Measurements from ENCODE around the gene GRIP1.

The GRIP1 gene

DNA sequence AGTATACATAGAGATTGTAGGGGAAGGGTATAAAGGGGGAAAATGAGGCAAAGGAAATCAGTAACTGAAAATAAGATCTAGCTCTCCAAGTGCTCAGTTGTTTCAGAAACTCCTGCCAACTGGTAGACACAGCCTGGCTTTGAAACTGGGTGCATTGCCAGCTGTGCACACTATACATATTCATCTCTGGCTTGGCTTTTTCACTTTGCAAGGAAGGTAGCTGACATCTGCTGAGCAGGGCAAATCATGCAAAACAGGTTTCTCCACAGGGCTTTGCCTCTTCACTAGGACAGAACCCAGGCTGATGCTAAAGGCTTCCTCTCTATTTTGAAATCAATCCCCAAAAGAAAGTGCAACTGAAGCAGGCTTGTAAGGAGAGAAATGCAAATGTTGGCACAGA, 275.1 kb downstream of the GRIP1 start:
- no peaks in the 10 kb centered on the region for H3K27me3 ChIP-seq (ENCODE audit: low read depth)
- no peak for DNase-seq (ENCODE audit: low spot score in 2 of 2)
- in situ Hi-C loops (cut with MboI; ENCODE audit: low sequenced_read_pairs): loop anchor here (25.0 kb wide), 1 partner anchor 241 kb away; the partner anchor contains the start of gene TMBIM4
- no peaks in the 10 kb centered on the region for H3K36me3 ChIP-seq (replicated peaks)
- H3K4me1 ChIP-seq: no peaks in the 10 kb centered on the region
- no peak overlapping the region for H3K4me3 ChIP-seq
- H3K9me3 ChIP-seq: no peaks in the 10 kb centered on the region

DNA sequence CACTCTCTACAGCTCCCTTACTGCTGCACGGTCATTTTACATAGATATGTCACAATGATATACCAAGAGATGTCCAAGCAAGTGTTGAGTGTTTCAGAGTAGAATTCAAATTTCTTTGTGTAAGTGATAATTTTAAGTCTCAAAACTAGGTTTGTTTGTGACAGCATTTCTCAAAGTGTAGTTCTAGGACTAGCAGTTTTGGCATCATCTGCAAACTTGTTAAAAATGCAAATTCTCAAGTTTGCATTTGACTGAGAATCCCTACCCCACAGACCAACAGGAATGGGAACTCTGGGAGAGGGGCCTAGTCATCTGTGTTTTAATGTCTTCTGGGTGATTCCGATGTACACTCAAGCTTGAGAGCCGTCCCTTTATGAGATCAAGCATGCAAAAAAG, 279.0 kb downstream of the GRIP1 start:
- Histone ChIP-seq H3K9me3 (no peaks in the 10 kb centered on the region), H3K4me3 (no peak overlapping the region), H3K27me3 (ENCODE audit: low read depth) (no peaks in the 10 kb centered on the region), H3K36me3 (replicated peaks) (no peaks in the 10 kb centered on the region), H3K4me1 (no peaks in the 10 kb centered on the region)
- no peak for DNase-seq (ENCODE audit: low spot score in 2 of 2)
- in situ Hi-C loops (cut with MboI; ENCODE audit: low sequenced_read_pairs): loop anchor here (25.0 kb wide), 1 partner anchor 238 kb away; the partner anchor contains the start of gene TMBIM4

DNA sequence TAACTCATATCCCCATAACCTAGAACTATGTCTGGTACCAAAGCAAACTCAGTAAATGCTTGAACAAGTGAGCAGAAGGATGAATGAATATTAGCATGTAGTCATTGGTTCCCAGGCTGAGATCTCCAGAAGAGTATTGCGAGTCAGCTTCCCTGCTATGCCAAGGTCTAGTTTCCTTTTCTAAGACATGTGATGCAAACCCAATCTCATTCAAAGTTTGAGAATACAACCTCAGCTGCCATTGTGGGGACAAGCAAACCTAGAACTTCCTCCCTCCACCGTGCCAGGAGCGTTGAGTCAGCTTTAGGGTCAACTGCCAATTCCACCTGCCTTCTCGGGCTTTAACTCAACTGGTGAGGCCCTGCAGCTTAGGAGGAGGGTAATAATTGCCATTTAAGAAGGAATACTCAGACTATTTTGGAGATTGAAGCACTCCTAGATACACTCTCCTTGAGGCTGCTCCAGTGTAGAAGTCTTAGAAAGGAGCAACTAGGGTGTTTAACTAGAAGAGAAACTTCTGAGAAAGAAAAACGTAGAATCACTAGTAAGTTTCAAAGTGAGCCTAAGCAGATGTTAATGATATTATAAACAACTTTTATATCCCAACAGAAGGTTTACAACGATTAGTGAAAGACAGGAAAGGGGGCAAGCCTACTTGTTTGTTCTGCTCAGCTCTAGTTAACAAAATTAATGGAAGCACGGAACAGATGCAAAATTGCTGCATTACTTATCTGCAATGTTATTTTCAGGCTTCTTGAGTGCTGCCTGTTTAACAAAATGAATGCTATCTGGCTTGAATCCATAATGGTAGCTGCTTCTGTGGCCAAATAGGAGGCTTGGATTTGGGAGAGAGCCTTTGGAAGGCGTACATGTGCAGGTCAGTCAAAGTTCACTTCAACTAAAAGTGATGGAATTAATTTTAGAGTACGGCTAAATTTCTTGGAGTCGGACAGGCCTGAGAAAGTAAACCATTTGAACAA, 279.7 kb downstream of the GRIP1 start:
- in situ Hi-C loops (cut with MboI; ENCODE audit: low sequenced_read_pairs): no loop called here
- H3K36me3 ChIP-seq (replicated peaks): no peaks in the 10 kb centered on the region

DNA sequence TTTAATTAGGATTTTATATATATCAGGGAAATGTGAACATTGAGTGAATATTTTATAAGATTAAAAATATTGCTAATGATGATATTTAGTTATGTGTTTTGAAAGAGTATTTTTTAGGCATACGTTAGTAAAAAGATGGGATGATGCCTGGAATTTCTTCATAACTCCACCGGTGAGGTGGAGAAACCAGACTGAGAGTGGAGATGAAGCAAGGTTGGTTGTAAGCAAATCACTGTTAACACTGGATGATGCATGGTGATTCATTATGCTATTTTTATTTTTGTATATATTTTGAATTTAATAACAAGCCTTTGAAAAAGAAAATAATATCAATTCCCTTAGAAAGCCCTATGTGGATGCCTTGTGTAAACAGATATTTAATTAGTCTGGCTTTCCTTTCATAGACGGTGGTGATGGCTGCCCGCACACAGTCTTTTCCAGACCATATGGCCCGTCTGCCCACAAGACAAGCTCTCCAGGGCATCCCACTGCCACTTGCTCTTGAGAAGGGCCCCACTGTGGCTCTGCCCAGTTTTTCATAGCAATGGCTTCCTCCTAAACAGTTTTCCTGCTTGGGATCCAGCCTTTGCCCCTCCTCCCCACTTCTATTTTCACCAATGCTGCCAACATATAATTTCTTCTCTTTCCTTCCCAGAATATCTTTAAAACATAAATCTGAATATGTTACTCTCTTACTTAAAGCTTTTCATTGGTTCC, 281.1 kb downstream of the GRIP1 start:
- Histone ChIP-seq H3K9me3 (no peaks in the 10 kb centered on the region), H3K27me3 (ENCODE audit: low read depth) (no peaks in the 10 kb centered on the region), H3K4me3 (no peak overlapping the region), H3K36me3 (replicated peaks) (no peaks in the 10 kb centered on the region), H3K4me1 (no peaks in the 10 kb centered on the region)
- no peak for DNase-seq (ENCODE audit: low spot score in 2 of 2)
- in situ Hi-C loops (cut with MboI; ENCODE audit: low sequenced_read_pairs): no loop called here

More for the DNA sequence above, 279.7 kb downstream of the GRIP1 start:
- H3K9me3 ChIP-seq: no peaks in the 10 kb centered on the region
- H3K4me1 ChIP-seq: no peaks in the 10 kb centered on the region
- H3K27me3 ChIP-seq (ENCODE audit: low read depth): no peaks in the 10 kb centered on the region
- DNase-seq (ENCODE audit: low spot score in 2 of 2): no peak
- H3K4me3 ChIP-seq: no peak overlapping the region

DNA sequence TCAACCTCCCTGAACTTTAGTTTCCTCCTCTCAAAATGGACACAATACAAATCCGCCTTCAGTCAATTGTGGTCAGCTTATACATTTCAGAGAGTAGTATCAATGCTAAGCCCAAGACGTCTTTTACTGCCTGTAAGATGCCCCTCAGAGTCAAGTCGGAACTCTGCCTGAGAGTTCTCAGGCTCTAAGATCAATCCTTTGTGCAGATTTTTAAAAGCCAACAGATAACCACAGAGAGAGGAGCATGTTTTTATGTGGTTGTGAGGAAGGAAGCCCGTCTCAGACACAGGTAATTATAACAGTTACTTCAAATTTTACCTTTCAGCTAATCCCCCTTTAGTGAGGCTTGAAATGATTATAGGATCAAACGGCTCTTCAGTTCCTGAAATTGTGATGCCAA, 285.0 kb downstream of the GRIP1 start:
- no peak overlapping the region for H3K4me3 ChIP-seq
- in situ Hi-C loops (cut with MboI; ENCODE audit: low sequenced_read_pairs): no loop called here
- no peak for DNase-seq (ENCODE audit: low spot score in 2 of 2)
- no peaks in the 10 kb centered on the region for H3K9me3 ChIP-seq
- H3K36me3 ChIP-seq (replicated peaks): no peaks in the 10 kb centered on the region
- H3K4me1 ChIP-seq: no peaks in the 10 kb centered on the region
- H3K27me3 ChIP-seq (ENCODE audit: low read depth): no peaks in the 10 kb centered on the region

DNA sequence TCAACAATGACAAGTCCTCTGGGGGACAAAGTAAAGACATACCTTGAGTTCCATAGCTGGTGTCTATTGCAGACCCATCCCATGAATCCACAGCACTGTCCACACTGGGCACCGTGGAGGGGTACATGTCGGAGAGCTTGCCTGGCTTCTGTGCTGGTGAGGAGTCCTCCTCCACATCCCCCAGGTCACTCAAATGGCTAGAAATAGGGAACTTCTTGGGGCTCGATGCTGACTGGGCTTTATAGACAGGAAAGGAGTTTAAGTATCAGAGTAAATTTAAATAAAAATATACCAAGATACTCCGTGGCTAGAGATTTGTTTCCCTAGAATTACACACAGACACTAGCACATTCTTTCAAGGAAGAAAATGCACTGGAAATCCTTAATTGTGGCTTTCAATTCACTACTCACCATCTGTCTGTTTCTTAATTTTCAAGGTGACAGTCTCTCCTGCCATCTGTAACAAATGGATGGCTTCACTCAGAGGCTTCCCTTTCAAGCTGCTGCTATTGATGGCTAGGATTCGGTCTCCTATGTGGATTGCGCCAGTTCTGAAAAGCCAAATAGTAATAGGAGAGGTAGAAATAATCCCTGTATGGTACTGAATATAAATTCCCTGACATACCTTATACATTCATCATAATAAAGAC, 286.5 kb downstream of the GRIP1 start:
- in situ Hi-C loops (cut with MboI; ENCODE audit: low sequenced_read_pairs): no loop called here
- Histone ChIP-seq H3K27me3 (ENCODE audit: low read depth) (no peaks in the 10 kb centered on the region), H3K9me3 (no peaks in the 10 kb centered on the region), H3K4me1 (no peaks in the 10 kb centered on the region), H3K4me3 (no peak overlapping the region), H3K36me3 (replicated peaks) (no peaks in the 10 kb centered on the region)
- DNase-seq (ENCODE audit: low spot score in 2 of 2): no peak

DNA sequence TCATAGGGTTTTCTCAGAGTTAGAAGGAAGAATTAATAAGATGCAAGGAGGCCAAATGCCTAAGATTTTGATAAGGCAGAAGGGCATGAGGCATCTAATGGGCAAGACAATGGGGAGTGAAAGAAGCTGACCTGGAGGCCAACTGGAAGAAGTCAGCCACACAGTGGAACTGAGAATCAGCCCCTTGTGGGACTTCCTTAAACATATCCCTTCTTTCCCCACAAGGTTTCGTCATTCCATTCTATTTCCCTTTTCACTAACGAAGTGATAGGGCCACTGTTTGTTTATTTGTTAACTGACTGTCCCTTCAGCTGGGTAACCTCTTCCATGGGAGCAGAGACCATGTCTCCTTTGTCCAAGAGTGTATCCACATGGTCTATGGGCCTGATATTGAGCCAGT, 290.4 kb downstream of the GRIP1 start:
- Histone ChIP-seq H3K27me3 (ENCODE audit: low read depth) (no peaks in the 10 kb centered on the region), H3K4me3 (no peak overlapping the region), H3K36me3 (replicated peaks) (no peaks in the 10 kb centered on the region), H3K9me3 (no peaks in the 10 kb centered on the region), H3K4me1 (no peaks in the 10 kb centered on the region)
- no peak for DNase-seq (ENCODE audit: low spot score in 2 of 2)
- in situ Hi-C loops (cut with MboI; ENCODE audit: low sequenced_read_pairs): no loop called here

DNA sequence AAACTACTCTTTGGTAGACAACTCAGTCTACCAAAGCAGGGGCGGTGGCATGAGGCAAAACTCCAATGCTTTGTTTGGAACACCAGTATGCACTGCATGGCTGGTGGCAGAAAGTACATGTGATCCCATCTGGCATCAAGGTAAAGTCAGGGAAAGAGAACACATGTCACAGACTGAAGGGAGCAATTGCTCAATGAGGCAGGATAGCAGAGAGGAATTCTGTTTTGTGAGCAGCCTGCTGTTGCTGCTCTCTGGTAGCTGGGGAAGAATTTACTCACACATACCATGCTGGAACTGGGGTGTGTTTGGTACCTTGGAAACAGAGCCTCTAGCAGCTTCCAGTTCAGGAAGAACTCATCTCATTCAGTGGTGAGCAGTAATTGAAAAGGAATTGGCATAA, 291.8 kb downstream of the GRIP1 start:
- no peaks in the 10 kb centered on the region for H3K36me3 ChIP-seq (replicated peaks)
- H3K4me1 ChIP-seq: no peaks in the 10 kb centered on the region
- DNase-seq (ENCODE audit: low spot score in 2 of 2): no peak
- H3K9me3 ChIP-seq: no peaks in the 10 kb centered on the region
- no peaks in the 10 kb centered on the region for H3K27me3 ChIP-seq (ENCODE audit: low read depth)
- in situ Hi-C loops (cut with MboI; ENCODE audit: low sequenced_read_pairs): no loop called here
- H3K4me3 ChIP-seq: no peak overlapping the region

DNA sequence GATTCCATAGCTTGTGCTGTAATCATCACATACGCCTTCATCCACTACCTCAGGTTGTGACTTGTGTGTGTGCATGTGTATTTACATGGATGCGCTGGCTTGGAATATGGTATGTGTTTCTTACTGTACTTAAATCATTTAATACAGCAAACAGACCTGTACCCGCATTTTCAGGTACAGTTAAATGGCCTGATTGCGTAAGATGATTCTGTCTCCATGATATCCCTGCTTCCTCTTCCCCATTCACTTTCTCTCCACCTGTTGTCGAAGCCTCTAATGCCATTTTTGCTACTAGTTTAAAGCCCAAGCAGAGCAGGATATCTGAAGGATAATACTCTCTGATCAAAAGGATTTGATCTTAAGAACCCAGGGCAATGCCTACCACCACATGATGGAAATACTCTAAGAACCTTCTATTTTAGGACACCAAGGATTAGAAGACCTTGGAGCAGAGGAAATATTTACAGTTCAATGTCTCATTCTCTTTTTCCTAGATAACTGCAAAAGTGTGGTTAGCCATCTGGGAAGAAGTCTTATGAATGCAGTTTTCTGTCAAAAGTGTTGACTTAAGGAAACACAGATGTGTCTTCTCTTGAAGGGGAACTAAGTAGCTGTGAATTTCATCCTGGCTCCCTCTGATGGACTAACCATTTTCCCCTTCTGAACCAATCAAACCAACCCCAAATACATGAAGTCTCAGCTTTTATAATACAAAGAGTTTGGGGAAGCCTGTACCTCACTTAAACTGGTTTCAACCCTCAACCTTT, 297.9 kb downstream of the GRIP1 start:
- no peaks in the 10 kb centered on the region for H3K36me3 ChIP-seq (replicated peaks)
- in situ Hi-C loops (cut with MboI; ENCODE audit: low sequenced_read_pairs): no loop called here
- no peaks in the 10 kb centered on the region for H3K27me3 ChIP-seq (ENCODE audit: low read depth)
- no peaks in the 10 kb centered on the region for H3K9me3 ChIP-seq
- DNase-seq (ENCODE audit: low spot score in 2 of 2): no peak
- H3K4me3 ChIP-seq: no peak overlapping the region
- H3K4me1 ChIP-seq: no peaks in the 10 kb centered on the region

DNA sequence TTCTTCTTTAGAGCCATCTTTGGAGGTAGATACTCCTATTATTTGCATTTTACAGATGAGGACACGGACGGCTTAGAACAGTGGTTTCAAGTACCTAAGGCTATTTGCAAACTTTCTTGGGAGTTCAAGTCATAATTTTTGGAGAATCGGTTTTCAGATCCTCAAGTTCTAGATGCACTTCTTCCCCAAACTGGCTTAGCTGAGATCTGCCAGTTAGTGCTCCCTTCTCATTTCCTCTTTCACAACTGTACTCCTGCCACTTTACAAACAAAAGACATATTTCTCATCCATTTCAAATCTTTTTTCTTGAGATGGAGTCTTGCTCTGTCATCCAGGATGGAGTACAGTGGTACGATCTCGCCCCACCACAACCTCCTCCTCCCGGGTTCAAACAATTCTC, 299.3 kb downstream of the GRIP1 start:
- Histone ChIP-seq H3K27me3 (ENCODE audit: low read depth) (no peaks in the 10 kb centered on the region), H3K4me3 (no peak overlapping the region), H3K4me1 (no peaks in the 10 kb centered on the region), H3K9me3 (no peaks in the 10 kb centered on the region), H3K36me3 (replicated peaks) (no peaks in the 10 kb centered on the region)
- in situ Hi-C loops (cut with MboI; ENCODE audit: low sequenced_read_pairs): no loop called here
- DNase-seq (ENCODE audit: low spot score in 2 of 2): no peak

DNA sequence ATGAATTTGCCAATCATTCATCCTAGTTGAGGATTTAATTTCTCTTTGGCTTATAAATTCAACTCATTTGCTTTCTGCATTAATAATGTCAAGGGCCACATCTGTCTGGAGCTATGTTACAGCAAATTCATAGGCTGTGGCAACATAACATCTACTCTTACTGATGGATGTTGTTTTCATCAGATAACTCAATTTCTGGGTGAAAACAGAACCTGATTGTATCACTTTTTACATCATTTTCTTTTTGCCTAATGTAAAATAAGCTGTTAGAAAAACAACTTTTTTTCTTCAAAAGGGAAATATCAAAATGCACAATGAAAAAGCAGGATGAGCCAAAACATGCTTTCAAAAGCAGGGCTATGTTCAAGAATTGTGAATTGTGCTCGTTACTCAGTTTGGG, 303.3 kb downstream of the GRIP1 start:
- no peak for DNase-seq (ENCODE audit: low spot score in 2 of 2)
- H3K36me3 ChIP-seq (replicated peaks): no peaks in the 10 kb centered on the region
- no peak overlapping the region for H3K4me3 ChIP-seq
- H3K27me3 ChIP-seq (ENCODE audit: low read depth): no peaks in the 10 kb centered on the region
- no peaks in the 10 kb centered on the region for H3K4me1 ChIP-seq
- in situ Hi-C loops (cut with MboI; ENCODE audit: low sequenced_read_pairs): no loop called here
- H3K9me3 ChIP-seq: no peaks in the 10 kb centered on the region

DNA sequence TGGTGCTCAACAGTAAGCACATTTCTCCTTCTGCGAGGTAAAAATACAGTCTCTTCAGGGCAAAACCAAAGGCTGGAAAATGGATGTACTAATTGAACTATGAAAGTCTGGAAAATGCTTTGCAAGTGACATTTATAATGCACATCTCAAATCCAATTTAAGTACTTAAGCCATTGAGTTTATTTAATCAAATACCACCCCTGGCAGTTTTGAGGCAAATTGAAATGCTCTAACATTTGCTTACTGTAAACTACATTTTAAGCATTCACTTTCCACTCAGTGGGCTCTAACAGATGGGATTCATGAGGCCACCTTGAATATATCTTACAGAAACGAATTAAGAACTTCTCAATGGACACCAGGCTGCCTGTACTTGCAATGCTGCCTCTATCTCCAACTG, 306.9 kb downstream of the GRIP1 start:
- H3K4me3 ChIP-seq: no peak overlapping the region
- in situ Hi-C loops (cut with MboI; ENCODE audit: low sequenced_read_pairs): no loop called here

DNA sequence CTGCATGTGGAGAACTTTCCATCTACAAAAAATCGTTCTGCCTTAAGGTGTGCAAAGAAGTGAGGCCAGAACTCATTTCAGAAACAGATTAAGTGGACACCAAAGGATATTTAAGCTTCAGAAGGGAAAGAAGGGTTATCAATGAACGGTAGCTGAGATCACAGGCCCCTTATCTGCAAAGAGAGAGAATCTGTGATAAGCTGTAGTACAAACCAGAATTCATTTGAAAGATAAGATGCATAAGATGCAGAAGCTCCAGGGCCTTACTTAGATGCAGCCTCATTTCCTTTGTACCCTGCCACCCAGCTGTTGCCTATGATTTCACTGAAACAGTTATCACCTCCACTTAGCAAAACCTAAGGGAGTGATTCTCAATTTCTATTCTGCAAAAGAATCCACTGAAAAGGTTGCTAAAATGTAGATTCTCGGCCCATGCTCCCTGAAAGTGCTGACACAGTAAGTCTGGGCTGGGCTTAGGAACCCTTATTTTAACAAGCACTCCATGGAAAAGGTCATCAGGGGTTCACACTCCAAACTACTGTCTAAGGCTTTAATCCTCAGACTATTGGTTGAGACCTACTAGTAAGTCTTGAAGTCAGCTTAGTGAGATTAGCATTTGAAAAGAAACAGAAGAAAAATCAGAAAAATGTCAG, 311.7 kb downstream of the GRIP1 start:
- Histone ChIP-seq H3K27me3 (ENCODE audit: low read depth) (no peaks in the 10 kb centered on the region), H3K36me3 (replicated peaks) (no peaks in the 10 kb centered on the region), H3K9me3 (no peaks in the 10 kb centered on the region), H3K4me1 (peaks cover 10% of the 10 kb centered on the region), H3K4me3 (no peak overlapping the region)
- peak; percentile 40 to 70 for DNase-seq (ENCODE audit: low spot score in 2 of 2)
- in situ Hi-C loops (cut with MboI; ENCODE audit: low sequenced_read_pairs): no loop called here

More for the DNA sequence above, 306.9 kb downstream of the GRIP1 start:
- Histone ChIP-seq H3K4me1 (peaks cover 8% of the 10 kb centered on the region), H3K36me3 (replicated peaks) (no peaks in the 10 kb centered on the region), H3K9me3 (no peaks in the 10 kb centered on the region), H3K27me3 (ENCODE audit: low read depth) (no peaks in the 10 kb centered on the region)
- DNase-seq (ENCODE audit: low spot score in 2 of 2): no peak
